Mesendoderm (in vitro differentiated cells): Measurements from ENCODE around the gene TEX28.
"Not testable (repeated sequence)": the region's sequence is repeated elsewhere in the genome, so short reads cannot be mapped to it uniquely, and the experiment has no call there.

Experiments
- DNase-seq: peaks from one replicate; pipeline ENCODE4 v3.0.0; 2013
- H2AK5ac ChIP-seq: 2 replicates; pipeline ENCODE4 v1.6.1; 2013; ENCODE audit warnings: low read length, inconsistent platforms
- H2BK120ac ChIP-seq: 2 replicates; pipeline ENCODE4 v1.6.1; 2013; ENCODE audit warnings: low read depth, mild to moderate bottlenecking, low read length, moderate library complexity, mixed read lengths
- H2BK15ac ChIP-seq: replicated peaks from 2 replicates; pipeline ENCODE4 v1.6.1; 2013; ENCODE audit warnings: low read depth, mild to moderate bottlenecking, moderate library complexity
- H2BK5ac ChIP-seq: 2 replicates; pipeline ENCODE4 v1.6.1; 2013; ENCODE audit warnings: low read length, inconsistent platforms
- H3K18ac ChIP-seq: 2 replicates; pipeline ENCODE4 v1.6.1; 2013; ENCODE audit warnings: mild to moderate bottlenecking, low read length, mixed read lengths
- H3K23ac ChIP-seq: one replicate; pipeline ENCODE4 v1.6.1; 2013; ENCODE audit warnings: low read length
- H3K27ac ChIP-seq: 2 replicates; pipeline ENCODE4 v1.5.1; 2013; ENCODE audit warnings: low read depth, mild to moderate bottlenecking, inconsistent platforms, low read length, moderate library complexity
- H3K27me3 ChIP-seq: 2 replicates; pipeline ENCODE4 v1.6.1; 2013; ENCODE audit warnings: low read length, control low read depth, mild to moderate bottlenecking, inconsistent platforms; ENCODE audit not compliant: insufficient read depth, poor library complexity
- H3K36me3 ChIP-seq: 2 replicates; pipeline ENCODE4 v1.6.1; 2013; ENCODE audit warnings: low read length, inconsistent platforms; ENCODE audit not compliant: control insufficient read depth, insufficient read depth
- H3K4ac ChIP-seq: one replicate; pipeline ENCODE4 v1.6.1; 2013; ENCODE audit warnings: low read depth, mild to moderate bottlenecking, low read length, moderate library complexity
- H3K4me1 ChIP-seq: 2 replicates; pipeline ENCODE4 v1.6.1; 2013; ENCODE audit warnings: low read depth, low read length, inconsistent platforms; ENCODE audit not compliant: control insufficient read depth
- H3K4me2 ChIP-seq: 2 replicates; pipeline ENCODE4 v1.6.1; 2013; ENCODE audit warnings: low read length
- H3K4me3 ChIP-seq: 2 replicates; pipeline ENCODE4 v1.5.1; 2013; ENCODE audit warnings: mild to moderate bottlenecking, low read length
- H3K56ac ChIP-seq: one replicate; pipeline ENCODE4 v1.6.1; 2013; ENCODE audit warnings: low read length
- H3K79me1 ChIP-seq: 2 replicates; pipeline ENCODE4 v1.6.1; 2013; ENCODE audit warnings: low read length, inconsistent platforms
- H3K79me2 ChIP-seq: 2 replicates; pipeline ENCODE4 v1.6.1; 2013; ENCODE audit warnings: mild to moderate bottlenecking, low read length; ENCODE audit not compliant: control insufficient read depth, insufficient read depth
- H3K9ac ChIP-seq: 2 replicates; pipeline ENCODE4 v1.6.1; 2013; ENCODE audit warnings: low read length, inconsistent platforms
- H4K5ac ChIP-seq: one replicate; pipeline ENCODE4 v1.6.1; 2013; ENCODE audit warnings: low read length
- H4K8ac ChIP-seq: one replicate; pipeline ENCODE4 v1.6.1; 2013; ENCODE audit warnings: low read depth, mild to moderate bottlenecking, control low read depth, low read length, moderate library complexity
- WGBS: extraction: QIAGEN DNeasy Blood & Tissue Kit; methylation state at CpG from one replicate; pipeline ENCODE4 v1.1.7; 2013; ENCODE audit warnings: low lambda C conversion rate, missing lambda C conversion rate; ENCODE audit not compliant: insufficient coverage; ENCODE audit errors: extremely low coverage; 5-methylcytosine and 5-hydroxymethylcytosine counted together

TEX28 gene

GRCh38 chrX:154231443-154231842, 63.5 kb downstream of the TEX28 start:
- not testable (repeated sequence) for H3K18ac ChIP-seq, H3K27ac ChIP-seq, H2BK15ac ChIP-seq, H3K4ac ChIP-seq, H3K23ac ChIP-seq, H3K9ac ChIP-seq, H3K4me2 ChIP-seq, H2BK120ac ChIP-seq, H2BK5ac ChIP-seq, DNase-seq, H3K79me2 ChIP-seq, H3K56ac ChIP-seq, H3K36me3 ChIP-seq, H2AK5ac ChIP-seq, H3K4me1 ChIP-seq, H3K27me3 ChIP-seq, H4K8ac ChIP-seq, H3K79me1 ChIP-seq, H4K5ac ChIP-seq, H3K4me3 ChIP-seq
- no CpG with 5 or more reads among the region's 3 CpGs for WGBS

- not testable (repeated sequence) for H3K36me3 ChIP-seq, H3K27ac ChIP-seq, H4K5ac ChIP-seq, H3K9ac ChIP-seq, H2BK120ac ChIP-seq, H3K4ac ChIP-seq, H3K4me1 ChIP-seq, H2AK5ac ChIP-seq, H4K8ac ChIP-seq, H3K79me2 ChIP-seq, H3K27me3 ChIP-seq, DNase-seq, H2BK15ac ChIP-seq, H3K56ac ChIP-seq, H2BK5ac ChIP-seq, H3K18ac ChIP-seq, H3K79me1 ChIP-seq, H3K4me3 ChIP-seq, H3K4me2 ChIP-seq, H3K23ac ChIP-seq
- no CpG with 5 or more reads among the region's 9 CpGs for WGBS
Measured at GRCh38 chrX:154226706-154227105, 68.2 kb downstream of the TEX28 start.

GRCh38 chrX:154225292-154225691, 69.6 kb downstream of the TEX28 start:
- not testable (repeated sequence) for H3K56ac ChIP-seq, H3K36me3 ChIP-seq, H4K8ac ChIP-seq, H3K4me3 ChIP-seq, H3K9ac ChIP-seq, H3K27ac ChIP-seq, H2AK5ac ChIP-seq, H3K27me3 ChIP-seq, H2BK15ac ChIP-seq, H3K18ac ChIP-seq, H3K4me2 ChIP-seq, H3K79me2 ChIP-seq, H3K23ac ChIP-seq, DNase-seq, H2BK120ac ChIP-seq, H2BK5ac ChIP-seq, H4K5ac ChIP-seq, H3K4ac ChIP-seq, H3K79me1 ChIP-seq, H3K4me1 ChIP-seq
- no CpG with 5 or more reads among the region's 6 CpGs for WGBS
